Tibial nerve (tissue), 3 donors: ENCODE data around the gene MED15.

Experiments
- CTCF ChIP-seq, 5 experiments: fragments of 200-600 bp in 3 of 5; fragments of 450-650 bp in 2 of 5; sonication (generic) in 3 of 5; IDR thresholded peaks; one replicate each; pipeline ENCODE4 v1.5.1; 2016 to 2019; ENCODE audit warnings: antibody characterized with exemption in 5 of 5, mild to moderate bottlenecking in 3 of 5, moderate library complexity in 2 of 5
- POLR2A ChIP-seq, 2 donors: fragments of 450-650 bp; IDR thresholded peaks; one replicate each; pipeline ENCODE4 v1.6.1; 2017; ENCODE audit warnings: antibody characterized with exemption in 2 of 2, mild to moderate bottlenecking in 2 of 2, moderate library complexity in 2 of 2

- TF ChIP-seq CTCF (IDR thresholded peaks at IDR 0.05) (no peak), POLR2A (IDR thresholded peaks at IDR 0.05) (no peak)
Measured at GRCh38 chr22:20605328-20605727, 97.9 kb downstream of the MED15 start.
